Stimulated activated CD4-positive, alpha-beta T cell treated with anti-CD3 and anti-CD28 coated beads, Interleukin-15, amount 100 ng/mL, for 48 hours (primary cell): ENCODE data around the gene PARP9.
A peak's percentile ranks its signal among the peaks of the same experiment; 100 is the strongest.
"Not testable (repeated sequence)": the region's sequence is repeated elsewhere in the genome, so short reads cannot be mapped to it uniquely, and the experiment has no call there.

Experiments used
- DNase-seq, 2 donors: peaks; one replicate each; pipeline ENCODE4 v3.0.0-alpha.2; 2020; ENCODE audit warnings: low read depth in 2 of 2

Gene PARP9

GRCh38 chr3:122523317-122523716 is 40.8 kb downstream of the PARP9 start:
- DNase-seq, result no peak

DNA sequence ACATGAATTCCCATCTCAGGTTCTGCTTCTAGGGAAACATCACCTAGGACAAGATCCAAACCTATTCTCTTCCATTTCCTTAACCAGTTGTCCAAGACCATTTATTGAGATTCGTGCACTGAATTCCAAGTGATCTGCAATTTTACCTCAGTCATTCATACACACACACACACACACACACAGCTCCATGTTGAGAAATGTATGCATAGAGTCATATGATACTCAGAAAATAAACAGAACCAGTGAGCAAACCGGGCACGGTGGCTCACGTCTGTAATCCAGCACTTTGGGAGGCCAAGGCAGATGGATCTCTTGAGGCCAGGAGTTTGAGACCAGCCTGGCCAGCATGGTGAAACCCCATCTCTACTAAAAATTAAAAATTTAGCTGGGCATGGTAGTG is 43.2 kb downstream of the PARP9 start:
- DNase-seq, result no peak

DNA sequence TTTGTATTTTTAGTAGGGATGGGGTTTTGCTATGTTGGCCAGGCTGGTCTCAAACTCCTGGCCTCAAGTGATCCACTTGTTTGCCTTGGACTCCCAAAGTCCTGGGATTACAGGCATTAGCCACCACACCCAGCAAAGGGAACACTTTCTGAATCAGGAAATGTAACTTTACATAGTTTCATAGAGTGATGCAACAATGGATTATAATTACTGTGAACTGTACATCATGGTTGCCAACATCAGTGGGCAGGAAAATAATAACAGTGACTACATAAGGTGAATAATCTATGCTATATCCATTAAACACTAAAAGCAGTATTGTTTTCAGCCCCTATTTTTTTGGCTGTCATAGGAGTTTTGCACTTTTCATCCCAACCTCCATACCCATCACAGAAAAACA is 44.4 kb downstream of the PARP9 start:
- DNase-seq, result no peak

DNA sequence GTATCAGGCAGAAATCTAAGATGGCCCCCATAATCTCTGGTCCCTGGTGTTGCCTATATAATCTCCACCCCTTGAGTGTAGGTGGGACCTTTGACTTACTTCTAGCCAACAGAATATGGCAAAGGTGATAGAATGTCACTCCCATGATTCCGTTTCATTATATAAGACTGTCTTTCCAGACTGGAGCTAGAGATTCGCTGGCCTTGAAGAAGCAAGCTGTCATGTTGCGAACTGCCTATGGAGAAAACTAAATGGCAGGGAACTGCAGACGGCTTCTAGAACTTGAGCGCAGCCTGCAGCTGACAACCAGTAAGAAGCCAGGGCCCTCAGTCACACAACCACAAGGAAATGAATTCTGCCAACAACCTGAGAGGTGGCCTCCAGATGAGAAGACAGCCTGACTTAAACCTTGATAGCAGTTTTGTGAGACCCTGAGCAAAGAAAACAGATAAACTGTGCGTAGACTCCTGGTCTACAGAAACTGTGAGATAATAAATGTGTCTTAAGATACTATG is 47.2 kb downstream of the PARP9 start:
- no peak for DNase-seq

- no peak for DNase-seq
Observed at GRCh38 chr3:122515870-122516269, 48.2 kb downstream of the PARP9 start.

GRCh38 chr3:122515020-122515468 is 49.1 kb downstream of the PARP9 start:
- no peak for DNase-seq

DNA sequence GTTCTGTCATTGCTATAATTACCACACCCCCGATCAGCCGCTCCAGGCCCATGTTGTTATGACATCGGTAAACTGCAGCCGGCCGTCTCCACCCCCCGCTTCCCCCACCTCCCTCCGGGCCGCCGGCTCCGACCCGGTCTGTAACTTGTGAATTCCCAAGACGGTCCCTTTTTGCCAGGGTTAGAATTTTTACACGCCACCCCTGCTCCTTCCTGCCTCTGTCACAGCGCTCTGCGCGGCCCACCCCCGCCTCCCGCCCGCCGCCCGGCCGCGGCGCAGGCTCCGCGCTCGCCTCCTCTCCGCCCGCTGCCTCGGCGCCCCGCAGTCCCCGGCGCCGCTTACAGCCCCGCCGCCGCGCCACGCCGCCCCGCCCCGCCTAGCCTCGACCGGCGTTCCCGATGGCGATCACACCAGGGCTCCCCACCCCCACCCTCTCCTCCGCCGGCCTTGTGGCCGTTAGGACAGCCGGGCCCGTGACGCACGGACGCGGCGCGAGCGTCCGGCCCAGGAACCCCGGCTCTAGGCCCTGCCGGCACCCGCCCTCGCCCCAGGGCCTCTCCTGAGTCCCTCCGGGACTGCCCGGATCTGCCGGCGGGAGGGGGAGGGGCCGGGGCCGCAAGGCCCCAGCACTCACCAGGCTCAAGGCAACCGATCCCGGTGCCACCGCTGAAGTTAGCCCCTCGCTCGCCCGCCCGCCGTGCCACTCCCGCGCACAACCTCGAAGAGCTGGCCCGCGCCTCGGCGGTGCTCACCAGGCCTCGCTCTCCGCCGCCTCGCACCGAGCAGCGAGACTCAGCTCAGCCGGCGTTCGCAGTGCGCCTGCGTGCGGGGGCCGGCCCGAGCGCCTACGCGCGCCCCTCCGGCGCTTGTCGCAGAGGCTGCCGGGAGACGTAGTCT is 49.7 kb downstream of the PARP9 start, which contains the start of gene KPNA1:
Gene KPNA1 (minus strand): TSS at position 817 of the 897 bp plus-strand sequence. CDS start 18,374 bp downstream, outside the sequence.
- peak; percentile 70 to 82 for DNase-seq

GRCh38 chr3:122513386-122514122 is 50.5 kb downstream of the PARP9 start:
- no peak for DNase-seq

GRCh38 chr3:122512284-122512683 is 51.8 kb downstream of the PARP9 start:
- no peak for DNase-seq

- no peak for DNase-seq
Observed at GRCh38 chr3:122510878-122511535, 53.1 kb downstream of the PARP9 start.

- not testable (repeated sequence) for DNase-seq
Observed at GRCh38 chr3:122508944-122509343, 55.2 kb downstream of the PARP9 start.

DNA sequence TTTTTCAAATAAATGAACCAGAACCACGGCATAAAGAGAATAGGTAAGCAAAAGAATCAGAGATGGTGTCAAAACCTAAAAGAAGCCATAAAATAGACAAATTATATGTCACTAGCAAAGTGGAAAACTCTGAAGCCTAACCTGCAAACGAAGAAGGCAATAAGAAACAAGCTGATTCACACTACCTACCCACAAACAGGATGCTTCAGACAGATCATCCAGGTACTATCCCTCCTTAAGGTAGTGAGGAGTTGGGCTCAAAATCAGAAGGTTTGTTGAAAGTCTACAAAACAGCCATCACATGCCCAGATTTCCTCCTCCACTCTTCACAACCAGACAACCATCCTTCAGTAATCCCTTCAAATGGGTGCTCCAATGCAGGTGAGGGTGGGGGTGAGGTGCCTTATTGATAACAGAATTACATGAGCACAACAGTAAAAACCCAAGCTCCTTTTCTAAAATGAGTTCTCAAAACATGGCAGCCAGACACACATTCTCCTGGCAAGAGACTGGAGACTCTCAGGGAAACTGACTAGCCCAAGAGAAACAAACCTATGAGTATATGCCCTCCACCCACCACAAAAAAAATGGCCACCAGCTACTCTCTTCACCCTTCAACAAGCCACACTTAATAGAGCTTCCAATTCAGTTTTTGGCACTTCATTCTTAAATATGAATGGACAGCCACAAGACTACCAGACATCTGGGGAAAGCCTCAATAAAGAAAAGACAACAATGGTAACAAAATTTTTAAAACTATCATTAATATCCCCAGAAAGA is 55.8 kb downstream of the PARP9 start:
- no peak for DNase-seq

DNA sequence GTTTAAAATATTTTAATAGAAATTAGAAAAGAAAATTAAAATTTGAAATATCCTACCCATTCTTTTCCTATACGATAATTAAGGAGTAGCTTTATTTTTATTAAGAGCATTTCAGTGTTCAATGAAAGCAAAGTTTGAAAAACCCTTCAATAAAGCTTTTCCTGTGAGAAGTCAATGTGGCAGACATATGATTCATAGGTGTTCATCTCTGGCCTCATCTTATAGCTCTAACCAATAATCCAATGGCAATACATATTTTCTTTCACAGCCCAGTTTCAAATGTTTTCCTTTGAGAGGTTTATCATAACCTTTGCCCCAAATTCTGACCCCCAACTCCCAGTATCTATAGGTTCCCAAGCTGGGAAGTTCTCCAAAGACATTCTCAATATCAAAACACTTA is 57.6 kb downstream of the PARP9 start:
- DNase-seq, result no peak

- DNase-seq, result no peak
Observed at GRCh38 chr3:122505676-122506075, 58.4 kb downstream of the PARP9 start.

DNA sequence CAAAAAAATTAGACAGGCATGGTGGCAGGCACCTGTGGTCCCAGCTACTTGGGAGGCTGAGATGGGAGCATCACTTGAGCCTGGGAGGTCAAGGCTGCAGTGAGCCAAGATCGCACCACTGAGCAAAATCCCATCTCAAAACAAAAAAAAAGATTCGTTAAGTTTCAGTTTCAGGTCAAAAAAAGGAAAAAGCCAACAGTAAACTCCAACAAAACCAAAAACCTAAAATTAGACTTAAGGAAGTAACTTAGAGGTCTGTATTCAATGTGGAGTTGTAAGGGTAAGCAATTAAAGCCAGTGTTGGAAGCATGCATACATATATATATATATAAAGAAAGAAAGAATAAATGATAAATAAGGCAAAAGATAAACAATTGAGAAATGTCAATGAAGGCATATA is 61.2 kb downstream of the PARP9 start:
- DNase-seq, result no peak

- DNase-seq, result no peak
Observed at GRCh38 chr3:122502139-122502538, 62.0 kb downstream of the PARP9 start.

- DNase-seq, result not testable (repeated sequence)
Observed at GRCh38 chr3:122500964-122501363, 63.1 kb downstream of the PARP9 start.

- DNase-seq, result no peak
Observed at GRCh38 chr3:122498152-122498551, 65.9 kb downstream of the PARP9 start.

- DNase-seq, result peak in 1 of 2 donors; percentile 17
Observed at GRCh38 chr3:122497425-122497824, 66.7 kb downstream of the PARP9 start.

- DNase-seq, result no peak
Observed at GRCh38 chr3:122496508-122496907, 67.6 kb downstream of the PARP9 start.

GRCh38 chr3:122493296-122493695 is 70.8 kb downstream of the PARP9 start:
- DNase-seq, result no peak
